Measurements from ENCODE around the gene RASA1.

Gene RASA1

GRCh38 chr5:87361031-87361445 is 93.4 kb downstream of the RASA1 start:
- no peak for DNase-seq (ENCODE audit: low spot score)

GRCh38 chr5:87361536-87362213 is 94.0 kb downstream of the RASA1 start:
- DNase-seq (ENCODE audit: low spot score), result no peak

- no peak for DNase-seq (ENCODE audit: low spot score)
These were observed 99.6 kb downstream of the RASA1 start for GRCh38 chr5:87367243-87367642.

- no peak for DNase-seq (ENCODE audit: low spot score)
These were observed 100.9 kb downstream of the RASA1 start for GRCh38 chr5:87368601-87369000.

- no peak for DNase-seq (ENCODE audit: low spot score)
These were observed 101.7 kb downstream of the RASA1 start for GRCh38 chr5:87369431-87369830.

GRCh38 chr5:87372705-87373104 is 105.0 kb downstream of the RASA1 start:
- DNase-seq (ENCODE audit: low spot score), result no peak

GRCh38 chr5:87382224-87382623 is 114.5 kb downstream of the RASA1 start:
- DNase-seq (ENCODE audit: low spot score), result no peak

- DNase-seq (ENCODE audit: low spot score), result no peak
These were observed 115.5 kb downstream of the RASA1 start for GRCh38 chr5:87383216-87383615.

- DNase-seq (ENCODE audit: low spot score), result no peak
These were observed 118.1 kb downstream of the RASA1 start for GRCh38 chr5:87385802-87386201.

- no peak for DNase-seq (ENCODE audit: low spot score)
These were observed 120.4 kb downstream of the RASA1 start for GRCh38 chr5:87388129-87388528.

- DNase-seq (ENCODE audit: low spot score), result no peak
These were observed 121.8 kb downstream of the RASA1 start for GRCh38 chr5:87389296-87390034.

- DNase-seq (ENCODE audit: low spot score), result no peak
These were observed 122.4 kb downstream of the RASA1 start for GRCh38 chr5:87390075-87390474.

- DNase-seq (ENCODE audit: low spot score), result no peak
These were observed 123.0 kb downstream of the RASA1 start for GRCh38 chr5:87390576-87391199.

- no peak for DNase-seq (ENCODE audit: low spot score)
These were observed 124.5 kb downstream of the RASA1 start for GRCh38 chr5:87392170-87392569.

- DNase-seq (ENCODE audit: low spot score), result no peak
These were observed 125.1 kb downstream of the RASA1 start for GRCh38 chr5:87392801-87393200.

GRCh38 chr5:87393331-87393730 is 125.6 kb downstream of the RASA1 start:
- DNase-seq (ENCODE audit: low spot score), result peak; percentile 77

GRCh38 chr5:87394411-87395165 is 126.9 kb downstream of the RASA1 start:
- no peak for DNase-seq (ENCODE audit: low spot score)

GRCh38 chr5:87398981-87399614 is 131.4 kb downstream of the RASA1 start:
- DNase-seq (ENCODE audit: low spot score), result no peak

GRCh38 chr5:87399720-87400119 is 132.0 kb downstream of the RASA1 start:
- DNase-seq (ENCODE audit: low spot score), result no peak

- peak; percentile 79 for DNase-seq (ENCODE audit: low spot score)
These were observed 132.7 kb downstream of the RASA1 start for GRCh38 chr5:87400305-87400899.

- DNase-seq (ENCODE audit: low spot score), result no peak
These were observed 133.9 kb downstream of the RASA1 start for GRCh38 chr5:87401626-87402025.

- DNase-seq (ENCODE audit: low spot score), result no peak
These were observed 135.7 kb downstream of the RASA1 start for GRCh38 chr5:87403409-87403808.
